KOPT-K1 (cell line): ENCODE measurements around the gene METRNL.
"Not testable (repeated sequence)": the region's sequence is repeated elsewhere in the genome, so short reads cannot be mapped to it uniquely, and the experiment has no call there.

Source experiments
- H3K27ac ChIP-seq: fragments of 200-600 bp; sonication (generic); 2 replicates; pipeline ENCODE4 v1.5.1; 2016; ENCODE audit warnings: antibody characterized with exemption, mild to moderate bottlenecking, low read depth, low read length; ENCODE audit not compliant: poor library complexity, severe bottlenecking
- H3K36me3 ChIP-seq: fragments of 200-600 bp; sonication (generic); 2 replicates; pipeline ENCODE4 v1.5.1; 2017; ENCODE audit warnings: antibody characterized with exemption, mild to moderate bottlenecking, low read length, moderate library complexity; ENCODE audit not compliant: insufficient read depth
- H3K9me3 ChIP-seq: fragments of 200-600 bp; sonication (generic); 2 replicates; pipeline ENCODE4 v1.5.1; 2017; ENCODE audit warnings: antibody characterized with exemption, low read length, mild to moderate bottlenecking; ENCODE audit not compliant: insufficient read depth, poor library complexity, severe bottlenecking

The METRNL gene

GRCh38 chr17:83057793-83058265 lies 21.6 kb upstream of the METRNL start:
- no peaks in the 10 kb centered on the region for H3K9me3 ChIP-seq
- H3K36me3 ChIP-seq, result no peaks in the 10 kb centered on the region
- H3K27ac ChIP-seq, result no peak overlapping the region

- H3K36me3 ChIP-seq, result no peaks in the 10 kb centered on the region
- no peak overlapping the region for H3K27ac ChIP-seq
- H3K9me3 ChIP-seq, result no peaks in the 10 kb centered on the region
Measured at GRCh38 chr17:83058266-83058798, 21.1 kb upstream of the METRNL start.

- no peaks in the 10 kb centered on the region for H3K36me3 ChIP-seq
- H3K27ac ChIP-seq, result no peak overlapping the region
- no peaks in the 10 kb centered on the region for H3K9me3 ChIP-seq
Measured at GRCh38 chr17:83061586-83061985, 17.8 kb upstream of the METRNL start.

GRCh38 chr17:83062011-83062817 lies 17.2 kb upstream of the METRNL start:
- H3K27ac ChIP-seq, result no peak overlapping the region

GRCh38 chr17:83062818-83063671 lies 16.4 kb upstream of the METRNL start:
- no peaks in the 10 kb centered on the region for H3K36me3 ChIP-seq
- H3K27ac ChIP-seq, result no peak overlapping the region
- no peaks in the 10 kb centered on the region for H3K9me3 ChIP-seq

More at GRCh38 chr17:83062011-83062817, 17.2 kb upstream of the METRNL start:
- Histone ChIP-seq H3K36me3 (no peaks in the 10 kb centered on the region), H3K9me3 (no peaks in the 10 kb centered on the region)

GRCh38 chr17:83064021-83064731 lies 15.2 kb upstream of the METRNL start:
- Histone ChIP-seq H3K27ac (no peak overlapping the region), H3K36me3 (no peaks in the 10 kb centered on the region), H3K9me3 (no peaks in the 10 kb centered on the region)

- Histone ChIP-seq H3K27ac (no peak overlapping the region), H3K36me3 (no peaks in the 10 kb centered on the region), H3K9me3 (no peaks in the 10 kb centered on the region)
Measured at GRCh38 chr17:83064732-83065659, 14.4 kb upstream of the METRNL start.

- no peak overlapping the region for H3K27ac ChIP-seq
- H3K36me3 ChIP-seq, result no peaks in the 10 kb centered on the region
- H3K9me3 ChIP-seq, result no peaks in the 10 kb centered on the region
Measured at GRCh38 chr17:83065660-83066542, 13.5 kb upstream of the METRNL start.

GRCh38 chr17:83066543-83066890 lies 12.9 kb upstream of the METRNL start:
- H3K36me3 ChIP-seq, H3K27ac ChIP-seq, H3K9me3 ChIP-seq: not testable (repeated sequence)

- Histone ChIP-seq H3K9me3 (no peaks in the 10 kb centered on the region), H3K36me3 (no peaks in the 10 kb centered on the region), H3K27ac (no peak overlapping the region)
Measured at GRCh38 chr17:83067071-83067717, 12.2 kb upstream of the METRNL start.

- Histone ChIP-seq H3K36me3 (no peaks in the 10 kb centered on the region), H3K27ac (no peak overlapping the region), H3K9me3 (no peaks in the 10 kb centered on the region)
Measured at GRCh38 chr17:83067718-83068261, 11.6 kb upstream of the METRNL start.

GRCh38 chr17:83068641-83069570 lies 10.5 kb upstream of the METRNL start:
- Histone ChIP-seq H3K27ac (no peak overlapping the region), H3K36me3 (no peaks in the 10 kb centered on the region), H3K9me3 (no peaks in the 10 kb centered on the region)
